Gastrocnemius medialis (tissue), 4 donors: ENCODE results near the gene COMP. TPM values are rescaled to one million over a fixed set of nuclear protein-coding genes. Genes with fewer than 3 reads are reported as not detected.

Experiments used
- ATAC-seq, 2 donors: fragments of 150-250 bp; one replicate each; pipeline ENCODE4 v1.9.1; 2016
- DNase-seq, 2 donors: peaks; one replicate each; pipeline ENCODE4 v3.0.0-alpha.2; 2019
- H3K27ac ChIP-seq, 4 donors: fragments of 200-600 bp; sonication (generic); 1 replicate in 1 of 4; 2 replicates in 3 of 4; pipeline ENCODE4 v1.5.1; 2016 to 2018; ENCODE audit warnings: mild to moderate bottlenecking in 2 of 4, moderate library complexity in 1 of 4
- H3K27me3 ChIP-seq, 3 donors: fragments of 200-600 bp; sonication (generic) in 2 of 3; 1 replicate in 1 of 3; 2 replicates in 2 of 3; pipeline versions ENCODE4 v1.5.1 to v1.6.0; 2016 to 2019; ENCODE audit warnings: mild to moderate bottlenecking in 1 of 3, moderate library complexity in 1 of 3
- H3K36me3 ChIP-seq, 2 donors: fragments of 200-600 bp; sonication (generic) in 1 of 2; one replicate each; pipeline ENCODE4 v1.5.1; 2017 to 2018
- H3K4me1 ChIP-seq, 2 donors: fragments of 200-600 bp; sonication (generic) in 1 of 2; one replicate each; pipeline ENCODE4 v1.5.1; 2016 to 2017; ENCODE audit warnings: mild to moderate bottlenecking in 2 of 2
- H3K4me3 ChIP-seq, 4 donors: fragments of 200-600 bp; sonication (generic) in 3 of 4; 1 replicate in 1 of 4; 2 replicates in 3 of 4; pipeline ENCODE4 v1.5.1; 2016 to 2019; ENCODE audit warnings: mild to moderate bottlenecking in 2 of 4
- H3K9me3 ChIP-seq, 3 donors: fragments of 200-600 bp; sonication (generic) in 2 of 3; 1 replicate in 1 of 3; 2 replicates in 2 of 3; pipeline ENCODE4 v1.5.1; 2016 to 2019
- POLR2A ChIP-seq, 2 donors: fragments of 450-650 bp; IDR thresholded peaks; one replicate each; pipeline ENCODE4 v1.6.1; 2017; ENCODE audit warnings: antibody characterized with exemption in 2 of 2, mild to moderate bottlenecking in 2 of 2, moderate library complexity in 2 of 2
- in situ Hi-C, 4 donors: fragments of 200-750 bp; cut with MboI; loops; one replicate each; pipeline versions ENCODE4 v1.15.0 to v1.8.0; 2017; ENCODE audit warnings: low sequenced_read_pairs in 4 of 4
- intact Hi-C: fragments of 100-400 bp; cut with DNase I; formaldehyde crosslinking; loops from one replicate; pipeline ENCODE4 v1.15.1; 2023; ENCODE audit warnings: low total_unique reads
- total RNA-seq, 4 donors: library from RNA; depleted of rRNA; stranded (reverse); fragments of >200 nt; gene quantifications; one replicate each; pipeline versions ENCODE4 v1.1.0 to v1.2.3, GENCODE V29; 2016
- TF ChIP-seq, protein P1 (sequence below), 5 experiments: fragments of 450-650 bp in 3 of 5; fragments of 200-600 bp in 2 of 5; sonication (generic) in 2 of 5; IDR thresholded peaks in 4 of 5; conservative IDR thresholded peaks in 1 of 5; 1 replicate in 4 of 5; 2 replicates in 1 of 5; pipeline ENCODE4 v1.5.1; 2016 to 2019; ENCODE audit warnings: antibody characterized with exemption in 5 of 5, mild to moderate bottlenecking in 3 of 5, moderate library complexity in 3 of 5

COMP gene
- total RNA-seq, 4 donors from 2014 or later, result 0.24 to 77.8 (median 1.3) TPM; not detected in 1

- Histone ChIP-seq H3K36me3 (no peaks in the 10 kb centered on the region), H3K4me1 (no peaks in the 10 kb centered on the region), H3K9me3 (no peaks in the 10 kb centered on the region), H3K4me3 (no peak overlapping the region), H3K27me3 (no peaks in the 10 kb centered on the region), H3K27ac (no peak overlapping the region)
- no peak for TF ChIP-seq POLR2A (IDR thresholded peaks at IDR 0.05)
- TF ChIP-seq, protein P1, sequence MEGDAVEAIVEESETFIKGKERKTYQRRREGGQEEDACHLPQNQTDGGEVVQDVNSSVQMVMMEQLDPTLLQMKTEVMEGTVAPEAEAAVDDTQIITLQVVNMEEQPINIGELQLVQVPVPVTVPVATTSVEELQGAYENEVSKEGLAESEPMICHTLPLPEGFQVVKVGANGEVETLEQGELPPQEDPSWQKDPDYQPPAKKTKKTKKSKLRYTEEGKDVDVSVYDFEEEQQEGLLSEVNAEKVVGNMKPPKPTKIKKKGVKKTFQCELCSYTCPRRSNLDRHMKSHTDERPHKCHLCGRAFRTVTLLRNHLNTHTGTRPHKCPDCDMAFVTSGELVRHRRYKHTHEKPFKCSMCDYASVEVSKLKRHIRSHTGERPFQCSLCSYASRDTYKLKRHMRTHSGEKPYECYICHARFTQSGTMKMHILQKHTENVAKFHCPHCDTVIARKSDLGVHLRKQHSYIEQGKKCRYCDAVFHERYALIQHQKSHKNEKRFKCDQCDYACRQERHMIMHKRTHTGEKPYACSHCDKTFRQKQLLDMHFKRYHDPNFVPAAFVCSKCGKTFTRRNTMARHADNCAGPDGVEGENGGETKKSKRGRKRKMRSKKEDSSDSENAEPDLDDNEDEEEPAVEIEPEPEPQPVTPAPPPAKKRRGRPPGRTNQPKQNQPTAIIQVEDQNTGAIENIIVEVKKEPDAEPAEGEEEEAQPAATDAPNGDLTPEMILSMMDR (IDR thresholded peaks at IDR 0.05 in 4 of 5, conservative IDR thresholded peaks at IDR 0.05 in 1 of 5), result no peak
- in situ Hi-C loops (no loop called here), intact Hi-C loops (no loop called here)
- ATAC-seq (no peak), DNase-seq (no peak)
Measured at GRCh38 chr19:18737954-18738351, 53.2 kb downstream of the COMP start.

GRCh38 chr19:18737337-18737953 is 53.7 kb downstream of the COMP start:
- Histone ChIP-seq H3K9me3 (no peaks in the 10 kb centered on the region), H3K27me3 (no peaks in the 10 kb centered on the region), H3K4me1 (no peaks in the 10 kb centered on the region), H3K36me3 (no peaks in the 10 kb centered on the region), H3K27ac (no peak overlapping the region), H3K4me3 (no peak overlapping the region)
- DNase-seq (no peak), ATAC-seq (no peak)
- in situ Hi-C loops (no loop called here), intact Hi-C loops (no loop called here)
- no peak for TF ChIP-seq POLR2A (IDR thresholded peaks at IDR 0.05)
- TF ChIP-seq, protein P1 (IDR thresholded peaks at IDR 0.05 in 4 of 5, conservative IDR thresholded peaks at IDR 0.05 in 1 of 5), result no peak

- in situ Hi-C loops, result no loop called here
- TF ChIP-seq, protein P1 (IDR thresholded peaks at IDR 0.05 in 4 of 5, conservative IDR thresholded peaks at IDR 0.05 in 1 of 5), result no peak
- TF ChIP-seq POLR2A (IDR thresholded peaks at IDR 0.05), result no peak
- Histone ChIP-seq H3K36me3 (no peaks in the 10 kb centered on the region), H3K9me3 (no peaks in the 10 kb centered on the region), H3K27me3 (no peaks in the 10 kb centered on the region), H3K4me1 (no peaks in the 10 kb centered on the region), H3K4me3 (no peak overlapping the region), H3K27ac (no peak overlapping the region)
- intact Hi-C loops, result no loop called here
- DNase-seq (no peak), ATAC-seq (no peak)
Measured at GRCh38 chr19:18736415-18737336, 54.4 kb downstream of the COMP start.

- TF ChIP-seq, protein P1 (IDR thresholded peaks at IDR 0.05 in 4 of 5, conservative IDR thresholded peaks at IDR 0.05 in 1 of 5), result no peak
- no peak for TF ChIP-seq POLR2A (IDR thresholded peaks at IDR 0.05)
- no peaks in the 10 kb centered on the region for H3K36me3 ChIP-seq
- H3K27ac ChIP-seq, result no peak overlapping the region
- no peak overlapping the region for H3K4me3 ChIP-seq
- in situ Hi-C loops (no loop called here), intact Hi-C loops (no loop called here)
- H3K27me3 ChIP-seq, result no peaks in the 10 kb centered on the region
- DNase-seq (no peak), ATAC-seq (no peak)
- no peaks in the 10 kb centered on the region for H3K4me1 ChIP-seq
- no peaks in the 10 kb centered on the region for H3K9me3 ChIP-seq
Measured at GRCh38 chr19:18735752-18736151, 55.4 kb downstream of the COMP start.
